SK-N-SH treated with all-trans-retinoic acid at 6 μM for 48 hours (cell line): ENCODE results near the gene LOC128125822.

Experiments used
- ARNTL ChIP-seq: fragments of 450-650 bp; formaldehyde crosslinking; IDR thresholded peaks from 2 replicates; pipeline ENCODE4 v1.5.0; 2020; ENCODE audit warnings: low read depth, mild to moderate bottlenecking, moderate library complexity, borderline replicate concordance
- CSDC2 ChIP-seq: fragments of 250-450 bp; sonication (Bioruptor Pico); IDR thresholded peaks from 2 replicates; pipeline ENCODE4 v1.5.0; 2020; ENCODE audit warnings: mild to moderate bottlenecking, moderate library complexity
- SNAI2 ChIP-seq: fragments of 250-450 bp; sonication (Bioruptor Pico); IDR thresholded peaks from 2 replicates; pipeline ENCODE4 v1.5.0; 2020; ENCODE audit warnings: mild to moderate bottlenecking, moderate library complexity
- ZFP30 ChIP-seq: fragments of 450-650 bp; formaldehyde crosslinking; IDR thresholded peaks from 2 replicates; pipeline ENCODE4 v1.5.0; 2022; ENCODE audit warnings: mild to moderate bottlenecking, moderate library complexity
- ZNF565 ChIP-seq: fragments of 450-650 bp; formaldehyde crosslinking; conservative IDR thresholded peaks from 2 replicates; pipeline ENCODE4 v1.5.0; 2020; ENCODE audit warnings: low read depth, mild to moderate bottlenecking, moderate library complexity
- TF ChIP-seq, protein P1 (sequence below): fragments of 250-450 bp; sonication (Bioruptor Pico); IDR thresholded peaks from 2 replicates; pipeline ENCODE4 v1.8.0; 2020; ENCODE audit warnings: mild to moderate bottlenecking, moderate library complexity, borderline replicate concordance

DNA sequence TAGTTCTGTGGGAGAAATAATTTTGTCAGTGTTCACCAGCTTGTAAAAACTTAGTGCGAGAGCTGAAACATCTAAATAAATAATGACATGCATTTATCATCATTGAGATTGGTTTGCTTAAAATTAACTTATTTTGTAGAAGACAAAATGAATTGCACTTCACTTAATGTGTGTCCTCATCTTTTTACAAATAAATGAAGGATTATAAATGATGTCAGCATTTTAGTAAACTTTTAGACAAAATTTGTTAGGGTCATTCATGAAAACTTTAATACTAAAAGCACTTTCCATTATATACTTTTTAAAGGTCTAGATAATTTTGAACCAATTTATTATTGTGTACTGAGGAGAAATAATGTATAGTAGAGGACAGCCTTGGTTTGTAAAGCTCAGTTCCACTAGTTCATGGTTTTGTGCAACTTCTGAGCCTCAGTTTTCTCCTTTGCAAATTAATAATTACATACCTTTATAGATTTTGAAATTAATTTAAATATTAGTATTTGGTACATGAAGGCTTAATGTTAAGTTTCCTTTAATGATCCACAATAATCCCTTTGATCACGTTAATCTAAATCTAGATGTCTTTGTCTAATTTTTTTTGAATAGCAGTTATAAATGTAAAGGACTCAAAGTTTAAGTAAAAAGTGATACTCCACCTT is 9.2 kb downstream of the LOC128125822 start:
- TF ChIP-seq CSDC2 (CRISPR knock-in tag) (no peak), ZFP30 (no peak), SNAI2 (CRISPR knock-in tag) (no peak), ZNF565 (CRISPR knock-in tag) (no peak), ARNTL (CRISPR knock-in tag) (no peak)
- TF ChIP-seq, protein P1, sequence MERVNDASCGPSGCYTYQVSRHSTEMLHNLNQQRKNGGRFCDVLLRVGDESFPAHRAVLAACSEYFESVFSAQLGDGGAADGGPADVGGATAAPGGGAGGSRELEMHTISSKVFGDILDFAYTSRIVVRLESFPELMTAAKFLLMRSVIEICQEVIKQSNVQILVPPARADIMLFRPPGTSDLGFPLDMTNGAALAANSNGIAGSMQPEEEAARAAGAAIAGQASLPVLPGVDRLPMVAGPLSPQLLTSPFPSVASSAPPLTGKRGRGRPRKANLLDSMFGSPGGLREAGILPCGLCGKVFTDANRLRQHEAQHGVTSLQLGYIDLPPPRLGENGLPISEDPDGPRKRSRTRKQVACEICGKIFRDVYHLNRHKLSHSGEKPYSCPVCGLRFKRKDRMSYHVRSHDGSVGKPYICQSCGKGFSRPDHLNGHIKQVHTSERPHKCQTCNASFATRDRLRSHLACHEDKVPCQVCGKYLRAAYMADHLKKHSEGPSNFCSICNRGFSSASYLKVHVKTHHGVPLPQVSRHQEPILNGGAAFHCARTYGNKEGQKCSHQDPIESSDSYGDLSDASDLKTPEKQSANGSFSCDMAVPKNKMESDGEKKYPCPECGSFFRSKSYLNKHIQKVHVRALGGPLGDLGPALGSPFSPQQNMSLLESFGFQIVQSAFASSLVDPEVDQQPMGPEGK (CRISPR knock-in tag) = no peak
